Loucy (cell line): Measurements from ENCODE around the gene SLC25A21.

Experiments used
- EZH2phosphoT487 ChIP-seq: fragments of 200-600 bp; IDR thresholded peaks from 2 replicates; pipeline ENCODE4 v1.6.1; 2018; ENCODE audit warnings: antibody characterized with exemption, mild to moderate bottlenecking, moderate library complexity, borderline replicate concordance
- TF ChIP-seq, protein P1 (sequence below): fragments of 200-600 bp; sonication (generic); conservative IDR thresholded peaks from 2 replicates; pipeline ENCODE4 v1.5.1; 2014; ENCODE audit warnings: mild to moderate bottlenecking, antibody characterized with exemption, low read length

GRCh38 chr14:36884049-36884448 is 288.4 kb downstream of the SLC25A21 start:
- TF ChIP-seq, protein P1, sequence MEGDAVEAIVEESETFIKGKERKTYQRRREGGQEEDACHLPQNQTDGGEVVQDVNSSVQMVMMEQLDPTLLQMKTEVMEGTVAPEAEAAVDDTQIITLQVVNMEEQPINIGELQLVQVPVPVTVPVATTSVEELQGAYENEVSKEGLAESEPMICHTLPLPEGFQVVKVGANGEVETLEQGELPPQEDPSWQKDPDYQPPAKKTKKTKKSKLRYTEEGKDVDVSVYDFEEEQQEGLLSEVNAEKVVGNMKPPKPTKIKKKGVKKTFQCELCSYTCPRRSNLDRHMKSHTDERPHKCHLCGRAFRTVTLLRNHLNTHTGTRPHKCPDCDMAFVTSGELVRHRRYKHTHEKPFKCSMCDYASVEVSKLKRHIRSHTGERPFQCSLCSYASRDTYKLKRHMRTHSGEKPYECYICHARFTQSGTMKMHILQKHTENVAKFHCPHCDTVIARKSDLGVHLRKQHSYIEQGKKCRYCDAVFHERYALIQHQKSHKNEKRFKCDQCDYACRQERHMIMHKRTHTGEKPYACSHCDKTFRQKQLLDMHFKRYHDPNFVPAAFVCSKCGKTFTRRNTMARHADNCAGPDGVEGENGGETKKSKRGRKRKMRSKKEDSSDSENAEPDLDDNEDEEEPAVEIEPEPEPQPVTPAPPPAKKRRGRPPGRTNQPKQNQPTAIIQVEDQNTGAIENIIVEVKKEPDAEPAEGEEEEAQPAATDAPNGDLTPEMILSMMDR, result no peak
- no peak for TF ChIP-seq EZH2phosphoT487
